ENCODE results near the gene THSD4.

Gene THSD4

GRCh38 chr15:71512682-71513006 lies 397.4 kb downstream of the THSD4 start:
- no peak for DNase-seq

- no peak for DNase-seq
These were observed 400.3 kb downstream of the THSD4 start for GRCh38 chr15:71515375-71516186.

GRCh38 chr15:71517751-71518150 lies 402.5 kb downstream of the THSD4 start:
- DNase-seq, result no peak

GRCh38 chr15:71518661-71519060 lies 403.4 kb downstream of the THSD4 start:
- no peak for DNase-seq

- DNase-seq, result no peak
These were observed 411.0 kb downstream of the THSD4 start for GRCh38 chr15:71526060-71526820.

GRCh38 chr15:71529361-71529760 lies 414.1 kb downstream of the THSD4 start:
- DNase-seq, result no peak

GRCh38 chr15:71530116-71530515 lies 414.8 kb downstream of the THSD4 start:
- no peak for DNase-seq

GRCh38 chr15:71532994-71533393 lies 417.7 kb downstream of the THSD4 start:
- DNase-seq, result peak in 1 of 2 donors; percentile 4

- DNase-seq, result no peak
These were observed 422.9 kb downstream of the THSD4 start for GRCh38 chr15:71538181-71538580.

GRCh38 chr15:71541746-71542145 lies 426.5 kb downstream of the THSD4 start:
- no peak for DNase-seq

GRCh38 chr15:71542836-71543235 lies 427.6 kb downstream of the THSD4 start:
- DNase-seq, result no peak

- DNase-seq, result no peak
These were observed 428.1 kb downstream of the THSD4 start for GRCh38 chr15:71543413-71543812.

GRCh38 chr15:71545223-71545760 lies 430.0 kb downstream of the THSD4 start:
- no peak for DNase-seq

GRCh38 chr15:71545923-71546322 lies 430.7 kb downstream of the THSD4 start:
- DNase-seq, result no peak

GRCh38 chr15:71547011-71547410 lies 431.7 kb downstream of the THSD4 start:
- DNase-seq, result no peak

GRCh38 chr15:71548401-71548807 lies 433.1 kb downstream of the THSD4 start:
- DNase-seq, result no peak

GRCh38 chr15:71549091-71549490 lies 433.8 kb downstream of the THSD4 start:
- DNase-seq, result no peak

GRCh38 chr15:71549697-71550096 lies 434.4 kb downstream of the THSD4 start:
- no peak for DNase-seq

- no peak for DNase-seq
These were observed 436.3 kb downstream of the THSD4 start for GRCh38 chr15:71551566-71551965.

- no peak for DNase-seq
These were observed 443.8 kb downstream of the THSD4 start for GRCh38 chr15:71559098-71559497.

GRCh38 chr15:71559616-71560015 lies 444.3 kb downstream of the THSD4 start:
- no peak for DNase-seq

GRCh38 chr15:71562251-71562650 lies 447.0 kb downstream of the THSD4 start:
- no peak for DNase-seq

GRCh38 chr15:71564217-71564616 lies 448.9 kb downstream of the THSD4 start:
- DNase-seq, result no peak

- DNase-seq, result no peak
These were observed 449.7 kb downstream of the THSD4 start for GRCh38 chr15:71565006-71565405.
